ENCODE measurements around the gene HS6ST3.

DNA sequence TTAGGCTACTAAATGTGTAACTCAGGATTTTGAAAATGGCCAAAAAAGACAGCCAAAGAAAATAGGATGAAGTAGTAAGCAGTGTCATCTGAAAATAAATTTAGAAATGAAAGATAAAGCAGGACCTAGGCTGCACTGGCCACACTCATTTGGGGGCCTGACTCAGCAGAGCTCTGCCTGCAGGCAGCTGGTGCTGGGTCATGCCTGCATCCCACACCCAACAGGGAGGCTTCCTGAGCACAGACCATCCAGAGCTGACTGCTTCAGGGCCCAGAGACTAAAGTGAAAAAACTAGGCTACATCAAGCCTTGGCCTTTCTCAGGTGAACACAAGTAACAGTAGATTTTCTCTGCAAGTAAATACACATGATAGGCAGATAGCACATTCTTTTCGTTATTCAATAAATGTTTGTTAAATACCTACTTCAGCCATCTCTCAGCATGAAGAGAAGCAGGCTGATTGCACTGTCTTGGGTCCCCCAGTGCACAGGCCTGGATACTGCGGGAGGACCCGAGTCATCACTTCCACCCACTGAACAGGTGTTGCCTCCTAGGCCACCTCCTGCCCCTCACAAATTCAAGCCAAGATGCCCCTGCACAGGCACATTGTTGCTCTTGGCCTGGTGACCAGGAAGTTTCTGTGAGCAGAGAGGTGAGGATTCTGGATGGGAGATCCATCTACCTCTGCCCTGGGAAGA is 620.4 kb downstream of the HS6ST3 start:
- TF ChIP-seq, protein P1, sequence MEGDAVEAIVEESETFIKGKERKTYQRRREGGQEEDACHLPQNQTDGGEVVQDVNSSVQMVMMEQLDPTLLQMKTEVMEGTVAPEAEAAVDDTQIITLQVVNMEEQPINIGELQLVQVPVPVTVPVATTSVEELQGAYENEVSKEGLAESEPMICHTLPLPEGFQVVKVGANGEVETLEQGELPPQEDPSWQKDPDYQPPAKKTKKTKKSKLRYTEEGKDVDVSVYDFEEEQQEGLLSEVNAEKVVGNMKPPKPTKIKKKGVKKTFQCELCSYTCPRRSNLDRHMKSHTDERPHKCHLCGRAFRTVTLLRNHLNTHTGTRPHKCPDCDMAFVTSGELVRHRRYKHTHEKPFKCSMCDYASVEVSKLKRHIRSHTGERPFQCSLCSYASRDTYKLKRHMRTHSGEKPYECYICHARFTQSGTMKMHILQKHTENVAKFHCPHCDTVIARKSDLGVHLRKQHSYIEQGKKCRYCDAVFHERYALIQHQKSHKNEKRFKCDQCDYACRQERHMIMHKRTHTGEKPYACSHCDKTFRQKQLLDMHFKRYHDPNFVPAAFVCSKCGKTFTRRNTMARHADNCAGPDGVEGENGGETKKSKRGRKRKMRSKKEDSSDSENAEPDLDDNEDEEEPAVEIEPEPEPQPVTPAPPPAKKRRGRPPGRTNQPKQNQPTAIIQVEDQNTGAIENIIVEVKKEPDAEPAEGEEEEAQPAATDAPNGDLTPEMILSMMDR (IDR thresholded peaks at IDR 0.05) = no peak
- TF ChIP-seq EP300 (IDR thresholded peaks at IDR 0.05) (no peak), POLR2A (IDR thresholded peaks at IDR 0.05) (no peak)

All from sigmoid colon (tissue), 4 donors.